Right lobe of liver (tissue), 6 donors: ENCODE measurements around the gene EVC. TPM values are rescaled to one million over a fixed set of nuclear protein-coding genes. Genes with fewer than 3 reads are reported as not detected.

Experiments used
- ATAC-seq, 4 donors: fragments of 200-7000 bp; cut with Tn5 transposase; one replicate each; pipeline ENCODE4 v1.9.1; 2020; ENCODE audit warnings: mild to moderate bottlenecking in 4 of 4, moderate library complexity in 4 of 4
- DNase-seq, 3 donors: peaks; one replicate each; pipeline ENCODE4 v3.0.0-alpha.2; 2020
- H3K27ac ChIP-seq, 3 donors: fragments of 200-600 bp; one replicate each; pipeline ENCODE4 v1.8.0; 2022
- H3K27me3 ChIP-seq, 2 donors: fragments of 200-600 bp; one replicate each; pipeline ENCODE4 v1.8.0; 2022
- H3K36me3 ChIP-seq, 4 donors: fragments of 200-600 bp; sonication (generic) in 1 of 4; one replicate each; pipeline versions ENCODE4 v1.5.1 to v1.8.0; 2017 to 2022; ENCODE audit warnings: control low read depth in 1 of 4
- H3K4me1 ChIP-seq, 4 donors: fragments of 200-600 bp; sonication (generic) in 1 of 4; one replicate each; pipeline versions ENCODE4 v1.5.1 to v1.8.0; 2017 to 2022; ENCODE audit warnings: control low read depth in 1 of 4
- H3K4me3 ChIP-seq, 3 donors: fragments of 200-600 bp; one replicate each; pipeline ENCODE4 v1.8.0; 2022
- H3K9me3 ChIP-seq, 4 donors: fragments of 200-600 bp; sonication (generic) in 1 of 4; one replicate each; pipeline versions ENCODE4 v1.5.1 to v1.8.0; 2017 to 2022; ENCODE audit warnings: control low read depth in 1 of 4
- POLR2A ChIP-seq: fragments of 450-650 bp; IDR thresholded peaks from one replicate; pipeline ENCODE4 v1.6.1; 2017; ENCODE audit warnings: antibody characterized with exemption, mild to moderate bottlenecking
- WGBS: methylation state at CpG from one replicate; pipeline ENCODE4 v1.1.6; 2018; ENCODE audit warnings: low coverage, low lambda C conversion rate; ENCODE audit not compliant: insufficient coverage; ENCODE audit errors: missing lambda C conversion rate; 5-methylcytosine and 5-hydroxymethylcytosine counted together
- intact Hi-C, 2 donors: fragments of 100-400 bp; cut with DNase I; formaldehyde crosslinking; loops; one replicate each; pipeline versions ENCODE4 v1.11.2 to v1.14.1; 2022
- total RNA-seq, 6 experiments: library from RNA; depleted of rRNA in 2 of 6; stranded (reverse); fragments of >200 nt in 2 of 6; fragmentation: NEBNext Ultra II Directional in 3 of 6; extraction: Animal tissue kit (Norgen Biotek cat#: 25700) in 3 of 6; gene quantifications; one replicate each; pipeline versions ENCODE4 v1.1.0 to v1.2.4, GENCODE V29; 2016 to 2023
- TF ChIP-seq, protein P1 (sequence below), 4 donors: fragments of 200-600 bp in 3 of 4; fragments of 450-650 bp in 1 of 4; IDR thresholded peaks; one replicate each; pipeline versions ENCODE4 v1.5.1 to v1.8.0; 2016 to 2022; ENCODE audit warnings: antibody characterized with exemption in 4 of 4, mild to moderate bottlenecking in 2 of 4
- donor health status: DM: no; HTN: yes; CAD: no.
- donor health status: DM: no; HTN: no; CAD: no.
- donor health status: DM: no; HTN: no; CAD: no.
- donor health status: DM: no; HTN: yes; CAD: no.
- donor health status: DM: no; HTN: yes; CAD: no.

EVC gene
- total RNA-seq, 6 experiments from 2014 or later = 2.6 to 6.5 (median 3.2) TPM

DNA sequence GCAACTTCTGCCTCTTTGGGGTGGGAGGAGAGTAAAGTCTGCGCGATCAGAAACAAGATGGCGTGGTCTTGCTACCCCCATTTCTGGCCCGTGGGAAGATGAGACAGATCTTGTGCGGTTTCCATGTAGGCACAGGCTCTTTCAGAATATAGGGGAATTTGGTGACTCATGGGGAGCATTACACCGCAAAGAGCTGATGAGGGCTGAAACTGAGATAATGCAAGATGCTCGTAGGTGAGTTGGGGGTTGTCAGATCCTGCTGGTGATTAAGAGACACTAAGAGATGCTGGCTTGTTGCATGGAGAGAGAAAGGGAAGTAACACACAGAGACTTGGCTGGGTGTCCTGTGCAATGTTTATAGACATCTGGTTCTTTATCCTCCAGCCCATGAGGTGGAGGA lies 1.5 kb downstream of the EVC start:
- peaks cover 0 to 6% (median 0%) of the 10 kb centered on the region in 4 donors for H3K4me1 ChIP-seq
- ATAC-seq (no peak), DNase-seq (no peak)
- H3K36me3 ChIP-seq = no peaks in the 10 kb centered on the region
- WGBS = 73% methylated on average over 4 of the region's 7 CpGs
- intact Hi-C loops = no loop called here
- H3K27ac ChIP-seq = no peak overlapping the region
- peaks cover 0 to 9% of the 10 kb centered on the region in 2 donors for H3K27me3 ChIP-seq
- no peaks in the 10 kb centered on the region for H3K9me3 ChIP-seq
- TF ChIP-seq POLR2A = no peak
- TF ChIP-seq, protein P1, sequence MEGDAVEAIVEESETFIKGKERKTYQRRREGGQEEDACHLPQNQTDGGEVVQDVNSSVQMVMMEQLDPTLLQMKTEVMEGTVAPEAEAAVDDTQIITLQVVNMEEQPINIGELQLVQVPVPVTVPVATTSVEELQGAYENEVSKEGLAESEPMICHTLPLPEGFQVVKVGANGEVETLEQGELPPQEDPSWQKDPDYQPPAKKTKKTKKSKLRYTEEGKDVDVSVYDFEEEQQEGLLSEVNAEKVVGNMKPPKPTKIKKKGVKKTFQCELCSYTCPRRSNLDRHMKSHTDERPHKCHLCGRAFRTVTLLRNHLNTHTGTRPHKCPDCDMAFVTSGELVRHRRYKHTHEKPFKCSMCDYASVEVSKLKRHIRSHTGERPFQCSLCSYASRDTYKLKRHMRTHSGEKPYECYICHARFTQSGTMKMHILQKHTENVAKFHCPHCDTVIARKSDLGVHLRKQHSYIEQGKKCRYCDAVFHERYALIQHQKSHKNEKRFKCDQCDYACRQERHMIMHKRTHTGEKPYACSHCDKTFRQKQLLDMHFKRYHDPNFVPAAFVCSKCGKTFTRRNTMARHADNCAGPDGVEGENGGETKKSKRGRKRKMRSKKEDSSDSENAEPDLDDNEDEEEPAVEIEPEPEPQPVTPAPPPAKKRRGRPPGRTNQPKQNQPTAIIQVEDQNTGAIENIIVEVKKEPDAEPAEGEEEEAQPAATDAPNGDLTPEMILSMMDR (IDR thresholded peaks at IDR 0.05) = no peak
- H3K4me3 ChIP-seq = no peak overlapping the region

DNA sequence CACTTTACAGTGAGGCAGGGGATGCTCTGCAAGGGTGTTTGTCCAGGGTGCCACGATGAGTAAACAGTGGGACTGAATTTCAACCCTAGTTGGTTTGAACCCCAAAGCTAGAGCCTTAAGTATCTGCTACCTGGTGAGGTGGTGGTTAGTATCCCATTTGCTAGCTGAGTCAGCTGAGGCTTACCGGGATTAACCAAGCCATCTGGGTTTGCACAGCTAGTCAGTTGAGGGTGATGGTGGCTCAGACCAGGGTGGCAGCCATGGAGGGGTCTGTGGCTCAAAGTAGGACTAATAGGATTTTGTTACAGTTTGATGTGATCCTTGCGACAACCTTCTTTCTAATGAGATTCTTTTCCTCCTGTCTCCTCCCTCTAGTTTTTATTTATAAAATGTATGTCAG lies 1.9 kb downstream of the EVC start:
- no peak for ATAC-seq
- Histone ChIP-seq H3K27me3 (peaks cover 0 to 9% of the 10 kb centered on the region in 2 donors), H3K9me3 (no peaks in the 10 kb centered on the region), H3K27ac (no peak overlapping the region), H3K4me3 (no peak overlapping the region), H3K36me3 (no peaks in the 10 kb centered on the region), H3K4me1 (peaks cover 0 to 6% (median 0%) of the 10 kb centered on the region in 4 donors)
- no peak for DNase-seq
- WGBS = 89% methylated on average over 1 of the region's 3 CpGs
- no peak for TF ChIP-seq POLR2A
- TF ChIP-seq, protein P1 (IDR thresholded peaks at IDR 0.05) = no peak
- intact Hi-C loops = no loop called here

DNA sequence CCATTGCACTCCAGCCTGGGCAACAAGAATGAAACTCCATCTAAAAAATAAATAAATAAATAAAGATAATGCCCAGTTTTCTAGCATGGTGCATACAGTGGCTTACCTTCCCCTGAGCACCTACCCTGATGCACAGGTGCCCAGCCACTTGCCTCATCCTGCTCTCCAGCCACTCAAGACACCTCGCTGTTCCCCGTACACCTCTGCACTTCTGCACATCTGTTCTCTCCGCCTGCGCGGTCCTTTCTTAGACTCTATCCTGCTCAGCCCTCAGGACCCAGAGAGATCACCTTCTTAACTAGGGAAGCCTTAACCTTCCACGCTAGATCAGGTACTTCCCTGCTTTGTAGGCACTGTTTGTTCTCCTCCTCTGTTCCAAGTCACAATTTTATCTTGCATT lies 2.9 kb downstream of the EVC start:
- Histone ChIP-seq H3K4me3 (no peak overlapping the region), H3K36me3 (no peaks in the 10 kb centered on the region), H3K4me1 (peaks cover 0 to 6% (median 0%) of the 10 kb centered on the region in 4 donors), H3K9me3 (no peaks in the 10 kb centered on the region), H3K27me3 (peaks cover 0 to 5% of the 10 kb centered on the region in 2 donors), H3K27ac (no peak overlapping the region)
- WGBS = 40% methylated on average over 2 of the region's 6 CpGs
- TF ChIP-seq, protein P1 (IDR thresholded peaks at IDR 0.05) = no peak
- no peak for TF ChIP-seq POLR2A
- ATAC-seq = no peak
- no peak for DNase-seq
- intact Hi-C loops = no loop called here

DNA sequence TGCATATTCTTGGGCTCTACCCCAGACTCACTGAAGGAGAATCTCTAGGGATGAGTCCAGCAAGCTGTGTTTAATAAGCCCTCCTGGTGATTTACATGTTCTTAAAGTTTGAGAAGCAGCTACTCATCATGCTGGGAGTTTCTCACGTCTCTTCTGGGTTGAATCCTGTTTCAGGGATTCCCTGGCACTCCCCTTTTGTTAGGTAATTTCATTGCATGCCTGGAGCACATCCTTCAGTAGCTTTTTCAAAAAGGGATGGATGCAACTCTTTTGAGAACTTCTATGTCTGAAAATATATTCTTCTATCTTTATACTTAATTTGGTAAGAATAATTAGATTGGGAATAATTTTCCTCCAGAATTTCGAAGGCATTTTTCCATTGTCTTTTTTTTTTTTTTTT lies 4.4 kb downstream of the EVC start:
- H3K36me3 ChIP-seq = no peaks in the 10 kb centered on the region
- no peak for ATAC-seq

More for the DNA sequence above, 4.4 kb downstream of the EVC start:
- WGBS = 38% methylated on average over 2 of the region's 2 CpGs
- Histone ChIP-seq H3K9me3 (no peaks in the 10 kb centered on the region), H3K27ac (no peak overlapping the region), H3K4me3 (no peak overlapping the region), H3K4me1 (peaks cover 0 to 6% (median 0%) of the 10 kb centered on the region in 4 donors), H3K27me3 (no peaks in the 10 kb centered on the region)
- TF ChIP-seq, protein P1 (IDR thresholded peaks at IDR 0.05) = no peak
- TF ChIP-seq POLR2A = no peak
- intact Hi-C loops = no loop called here
- DNase-seq = no peak
